CD4-positive, alpha-beta T cell treated with Interleukin-15 for 1 hour (primary cell): ENCODE results near the gene CCDC187.
"Not testable (repeated sequence)": the region's sequence is repeated elsewhere in the genome, so short reads cannot be mapped to it uniquely, and the experiment has no call there.

Source experiments
- DNase-seq: peaks from one replicate; pipeline ENCODE4 v3.0.0-alpha.2; 2020

CCDC187 gene

GRCh38 chr9:136282272-136282861 is 21.5 kb downstream of the CCDC187 start:
- peak; percentile 29 for DNase-seq

GRCh38 chr9:136281421-136282271 is 22.2 kb downstream of the CCDC187 start:
- DNase-seq: no peak

- no peak for DNase-seq
Observed at GRCh38 chr9:136280535-136281315, 23.2 kb downstream of the CCDC187 start.

DNA sequence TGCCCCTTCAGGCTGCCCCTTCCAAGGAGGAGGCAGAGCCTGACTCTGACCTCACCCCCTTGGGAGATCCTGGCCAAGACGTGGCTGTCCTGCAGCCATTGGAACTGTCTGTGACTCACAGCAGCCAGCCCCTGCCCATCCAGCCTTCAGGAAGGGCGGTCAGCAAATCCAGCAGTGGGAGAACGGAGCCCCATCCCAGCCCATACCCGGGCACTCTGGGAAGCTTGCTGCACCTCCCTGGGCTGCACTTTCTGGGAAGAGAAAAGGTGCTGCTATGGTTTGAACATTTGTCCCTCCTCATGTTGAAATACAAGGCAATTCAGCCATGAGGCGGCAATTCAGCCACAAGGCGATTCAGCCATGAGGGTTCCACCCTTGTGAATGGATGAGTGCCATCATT is 24.4 kb downstream of the CCDC187 start:
- DNase-seq: no peak

GRCh38 chr9:136278894-136279293 is 25.0 kb downstream of the CCDC187 start:
- DNase-seq: no peak

DNA sequence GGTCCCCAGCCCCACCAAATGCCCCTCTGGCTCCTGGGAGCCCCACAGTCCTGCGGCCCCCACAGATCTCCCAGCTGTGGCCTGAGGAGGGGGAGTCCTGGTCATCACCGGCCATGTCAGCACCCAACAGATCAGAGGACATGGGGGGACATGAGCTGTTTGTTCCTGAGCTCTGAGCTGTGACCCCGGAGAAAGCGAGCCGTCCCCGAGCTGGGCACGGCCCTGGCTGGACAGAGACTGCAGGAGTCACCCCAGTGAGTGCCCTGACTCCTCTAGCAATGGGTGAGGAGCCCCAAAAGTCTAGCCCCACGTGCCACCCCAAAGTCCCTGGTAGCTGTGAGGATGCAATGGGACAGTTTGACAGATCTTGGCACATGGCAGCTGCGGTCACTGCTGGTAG is 25.7 kb downstream of the CCDC187 start:
- DNase-seq: no peak

- no peak for DNase-seq
Observed at GRCh38 chr9:136277746-136278145, 26.1 kb downstream of the CCDC187 start.

DNA sequence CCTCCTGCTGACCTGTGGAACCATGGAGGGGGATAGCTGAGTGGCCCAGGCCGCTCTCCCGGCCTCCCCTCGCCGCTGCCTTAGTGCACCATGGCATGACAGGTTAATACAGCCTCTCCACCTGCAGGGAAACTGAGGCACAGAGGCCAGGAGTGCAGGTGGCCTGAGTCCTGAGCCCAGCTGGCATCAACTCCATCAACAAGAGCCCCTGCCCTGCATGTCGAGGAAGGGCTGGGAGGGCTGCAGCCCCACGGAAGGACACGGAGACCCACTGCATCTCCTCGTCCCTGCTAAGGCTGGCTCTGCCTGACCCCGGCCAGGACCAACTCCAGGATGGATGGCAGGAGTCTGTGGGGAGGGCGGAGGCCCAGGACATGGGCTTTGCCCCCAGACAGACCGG is 27.2 kb downstream of the CCDC187 start:
- DNase-seq: no peak

DNA sequence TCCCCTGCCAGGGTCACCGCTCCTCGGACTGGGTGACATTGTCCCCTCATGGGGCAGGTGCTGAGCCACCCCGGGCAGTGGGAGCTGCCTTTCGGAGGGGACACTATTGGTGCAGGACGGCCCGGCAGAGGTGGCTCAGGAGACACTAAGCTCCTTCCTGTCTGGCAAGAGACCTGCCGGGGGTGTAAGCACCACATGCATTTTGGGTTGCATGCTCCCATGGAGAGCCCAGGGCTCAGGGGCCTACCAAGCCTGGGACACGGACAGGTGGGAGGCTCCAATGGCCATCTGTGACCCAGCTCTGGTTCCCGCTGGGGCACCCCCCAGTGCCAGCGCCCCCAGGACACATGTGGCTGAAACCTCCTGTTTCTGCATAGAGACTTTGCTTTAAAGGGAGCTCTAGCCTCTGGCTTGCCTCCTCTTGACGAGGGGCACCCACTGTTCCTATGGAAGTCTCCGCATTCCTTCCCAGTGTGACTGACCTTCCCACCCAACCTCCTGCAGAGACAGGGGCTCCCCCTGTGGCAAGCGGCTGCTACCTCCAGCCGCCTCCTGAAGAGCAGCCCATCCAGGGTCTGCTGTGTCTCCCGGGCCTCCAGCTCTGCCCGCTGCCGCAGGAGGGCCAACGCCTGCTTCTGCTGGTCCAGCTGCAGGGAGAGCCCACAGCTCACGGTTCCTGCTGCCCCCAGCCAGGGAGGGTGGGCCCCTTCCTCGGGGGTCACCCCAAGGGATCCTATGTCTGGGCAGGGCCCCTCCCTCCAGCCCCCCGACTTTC is 28.1 kb downstream of the CCDC187 start:
- no peak for DNase-seq

DNA sequence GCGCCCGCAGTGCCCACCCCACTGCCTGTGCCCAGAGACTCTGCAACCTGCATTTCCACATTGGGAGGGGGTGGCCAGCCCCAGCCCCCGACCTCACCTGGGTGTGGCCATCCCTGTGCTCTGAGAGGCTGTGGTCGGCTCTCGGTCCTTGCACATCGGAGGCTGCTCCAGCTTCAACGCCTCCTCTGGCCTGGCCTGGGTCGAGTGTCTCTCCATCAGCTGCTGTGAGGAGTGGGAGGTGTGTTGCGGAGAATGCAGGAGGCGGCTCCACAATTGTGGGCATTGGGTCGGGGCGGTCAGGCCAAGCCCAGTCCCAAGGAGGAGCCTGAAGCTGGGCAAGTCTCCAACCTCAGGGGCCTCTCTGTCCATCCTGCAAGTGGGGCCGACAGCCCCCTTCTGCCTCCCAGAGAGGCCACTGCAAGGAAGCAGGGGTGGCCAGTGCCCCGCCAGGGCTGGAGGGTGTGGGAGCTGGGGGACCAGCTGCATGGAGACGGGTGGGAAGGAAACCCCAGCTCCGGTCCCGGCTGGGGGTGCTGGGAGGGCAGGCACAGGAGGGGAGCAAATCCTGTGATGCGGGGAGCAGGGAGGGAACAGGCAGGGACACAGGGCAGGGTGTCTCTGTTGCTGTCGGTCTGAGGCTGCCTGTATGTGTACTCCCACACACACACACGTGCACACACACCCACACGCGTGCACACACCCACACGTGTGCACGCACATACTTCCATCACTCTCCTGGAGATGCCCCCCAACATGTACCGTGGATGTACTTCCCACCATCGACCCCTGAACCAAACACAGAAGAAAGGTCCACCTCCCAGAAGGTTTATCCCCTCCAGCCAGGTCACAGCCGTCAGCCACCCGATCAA is 28.9 kb downstream of the CCDC187 start:
- DNase-seq: no peak

DNA sequence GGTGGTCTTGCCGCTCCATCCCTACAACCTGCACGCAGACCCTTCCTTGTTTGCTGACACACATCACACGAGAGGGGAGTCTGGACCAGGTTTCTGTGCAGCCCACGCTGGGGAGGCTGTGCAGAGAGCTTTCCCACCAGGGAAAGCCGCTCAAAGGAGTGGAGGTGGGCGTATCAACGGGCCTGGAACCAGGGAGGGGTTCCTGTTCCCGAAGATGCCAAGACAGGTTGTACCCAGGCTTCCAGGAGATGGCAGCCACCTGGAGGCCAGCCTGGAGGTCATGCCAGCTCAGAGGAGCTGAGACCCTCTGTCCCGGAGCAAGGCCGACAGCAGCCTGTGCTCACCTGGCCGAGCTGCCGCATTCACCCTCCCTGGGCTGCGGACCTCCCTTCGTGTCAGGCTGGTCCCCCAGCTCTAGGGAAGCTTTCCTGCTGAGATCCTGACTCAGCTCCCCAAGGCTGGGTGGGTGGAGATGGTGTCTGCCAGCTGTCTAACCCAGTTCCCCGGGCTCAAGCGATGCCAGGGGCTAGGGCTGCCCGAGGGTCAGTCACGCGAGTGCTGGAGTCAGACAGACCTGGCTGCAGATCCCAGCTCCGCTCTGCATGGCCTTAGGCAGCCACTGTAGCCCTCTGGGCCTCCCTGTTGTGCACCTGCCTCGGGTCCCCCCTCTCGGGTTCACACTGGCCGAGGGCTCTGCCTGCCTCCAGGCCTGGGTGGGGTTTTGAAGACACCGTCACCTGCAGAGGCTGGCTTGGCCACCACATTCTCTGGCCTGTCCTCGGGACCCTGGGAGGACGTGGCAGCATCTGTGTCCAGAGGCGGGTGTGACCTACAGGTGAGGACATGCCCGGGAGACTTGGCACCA is 29.7 kb downstream of the CCDC187 start:
- DNase-seq: no peak

- DNase-seq: no peak
Observed at GRCh38 chr9:136273244-136273865, 30.5 kb downstream of the CCDC187 start.

GRCh38 chr9:136270173-136270705 is 33.7 kb downstream of the CCDC187 start:
- DNase-seq: no peak

- no peak for DNase-seq
Observed at GRCh38 chr9:136268735-136269134, 35.2 kb downstream of the CCDC187 start.

GRCh38 chr9:136268318-136268717 is 35.6 kb downstream of the CCDC187 start:
- DNase-seq: no peak

DNA sequence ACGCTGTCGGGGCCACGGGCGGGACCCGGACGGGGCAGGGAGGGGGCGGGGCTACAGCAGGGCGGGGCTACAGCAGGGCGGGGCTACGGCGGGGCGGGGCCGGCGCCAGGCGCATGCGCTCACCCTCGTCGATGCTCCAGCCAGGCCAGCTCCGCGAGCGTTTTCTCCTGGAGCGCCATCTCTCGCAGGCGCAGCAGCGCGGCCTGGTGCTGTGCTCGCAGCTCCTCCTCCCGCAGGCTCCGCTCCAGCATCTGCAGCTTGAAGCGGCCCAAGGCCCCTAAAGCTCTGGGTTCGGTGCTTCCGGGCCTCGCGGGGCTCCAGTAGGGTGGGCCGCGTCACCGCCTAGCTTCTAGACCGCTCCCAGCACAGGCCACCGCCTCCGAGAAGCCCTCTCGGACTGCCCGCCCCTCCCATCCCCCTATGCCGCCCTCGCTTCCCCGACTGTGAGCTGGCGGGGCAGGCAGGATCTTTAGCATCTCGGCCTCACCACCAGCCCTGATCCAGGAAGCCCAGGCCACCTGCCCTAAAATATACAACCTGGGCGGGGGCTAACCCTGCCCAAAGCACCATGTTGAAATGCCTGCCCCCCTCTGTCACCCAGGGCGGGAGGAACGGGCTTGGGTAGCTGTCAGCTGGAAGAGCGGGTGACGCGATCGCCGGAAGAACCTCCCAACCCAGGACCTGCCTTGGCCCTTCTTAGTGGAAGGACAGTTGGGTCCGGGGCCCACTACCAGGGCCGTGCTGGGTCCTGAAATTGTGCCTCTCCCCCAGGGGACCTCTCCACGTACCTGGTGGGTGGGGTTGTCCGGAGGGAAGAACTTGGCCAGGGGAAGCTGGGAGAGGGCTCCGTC is 36.4 kb downstream of the CCDC187 start:
- DNase-seq: peak; percentile 89

DNA sequence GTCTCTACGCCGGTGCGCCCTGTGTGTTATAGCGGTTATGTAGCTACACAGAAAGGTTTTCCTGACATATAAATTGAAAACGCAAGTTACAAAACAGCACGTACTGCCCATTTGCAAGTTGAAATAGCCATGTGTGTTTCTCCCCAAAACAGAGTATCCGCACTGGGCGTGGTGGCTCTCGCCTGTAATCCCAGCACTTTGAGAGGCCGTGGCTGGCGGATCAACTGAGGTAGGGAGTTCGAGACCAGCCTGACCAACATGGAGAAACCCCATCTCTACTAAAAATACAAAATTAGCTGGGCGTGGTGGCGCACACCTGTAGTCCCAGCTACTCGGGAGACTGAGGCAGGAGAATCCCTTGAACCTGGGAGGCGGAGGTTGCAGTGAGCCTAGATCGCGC is 37.3 kb downstream of the CCDC187 start:
- DNase-seq: not testable (repeated sequence)

DNA sequence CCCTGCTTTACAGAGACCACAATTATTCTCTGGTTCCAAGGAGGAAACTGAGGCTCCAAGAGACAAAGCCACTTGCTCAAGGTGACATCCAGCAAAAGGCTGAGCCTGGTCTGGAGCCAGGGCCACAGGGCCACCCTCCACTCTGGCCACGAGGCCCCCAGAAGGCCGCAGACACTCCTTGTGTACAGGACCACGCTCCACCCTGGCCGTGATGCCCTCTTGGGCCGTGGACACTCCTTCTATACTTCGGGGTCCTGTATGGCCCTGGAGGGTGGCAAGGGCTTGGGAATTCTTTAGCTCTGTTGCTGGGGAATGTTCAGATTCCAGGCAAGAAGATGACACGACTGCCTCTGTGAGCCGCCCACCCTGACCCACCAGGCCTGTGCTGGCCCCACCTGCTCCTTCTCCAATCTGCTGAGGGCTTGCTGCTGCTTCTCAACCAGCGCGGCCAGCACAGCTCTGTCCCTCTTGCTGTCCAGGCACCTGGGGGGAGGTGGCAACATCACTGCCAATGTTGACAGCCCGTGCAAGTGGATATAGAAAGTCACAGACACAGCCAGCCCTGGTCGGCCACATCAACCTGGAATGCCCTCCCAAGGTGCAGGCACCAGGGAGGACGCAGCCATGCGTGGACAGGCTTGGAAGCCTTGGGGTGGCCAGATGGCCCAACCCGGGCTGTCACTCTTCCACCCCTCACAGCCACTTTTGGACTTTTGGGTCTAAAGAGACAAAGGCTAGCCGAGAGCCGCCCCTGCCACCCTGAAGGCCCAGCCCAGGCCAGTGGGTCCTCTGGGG is 38.1 kb downstream of the CCDC187 start:
- DNase-seq: no peak
